Heart left ventricle (tissue), 13 donors: ENCODE data around the gene MIA.

Source experiments
- POLR2A ChIP-seq, 2 donors: fragments of 450-650 bp; IDR thresholded peaks; one replicate each; pipeline ENCODE4 v1.6.1; 2017; ENCODE audit warnings: antibody characterized with exemption in 2 of 2, mild to moderate bottlenecking in 2 of 2, moderate library complexity in 2 of 2
- TF ChIP-seq, protein P1 (sequence below), 12 donors: fragments of 200-600 bp; sonication (generic) in 4 of 12; IDR thresholded peaks; one replicate each; pipeline versions ENCODE4 v1.5.0 to v1.8.0; 2018 to 2022; ENCODE audit warnings: antibody characterized with exemption in 12 of 12, mild to moderate bottlenecking in 5 of 12
- donor health status: ischemic (EF 13 %, LVEDD 7.1; RV severe dilation, severe dysfunction).
- donor health status: DM: no; HTN: yes; CAD: no.
- donor health status: DM: no; HTN: no; CAD: no.
- donor health status: ischemic (EF 25% LVEDD 6.9; RV normal size, moderate dysfunction).
- donor health status: ischemic (EF 25% LVEDD 5.7; RV mildly dilated, moderate dysfunction).
- donor health status: ischemic (EF 35%, LVEDD 5.7; RV mildly dilated, moderate dysfunction).
- donor health status: nonischemic (EF 11% LVEDD 7.7; RV severe dilation, severe dysfunction).
- donor health status: DM: yes; HTN: yes; CAD: no.
- donor health status: PGD.
- donor health status: ischemic (EF 29% LVEDD 5.4; RV normal size, mild dysfunction).
- donor health status: nonischemic (EF 23%, LVEDD 6.1; RV moderate dilation, normal function).

DNA sequence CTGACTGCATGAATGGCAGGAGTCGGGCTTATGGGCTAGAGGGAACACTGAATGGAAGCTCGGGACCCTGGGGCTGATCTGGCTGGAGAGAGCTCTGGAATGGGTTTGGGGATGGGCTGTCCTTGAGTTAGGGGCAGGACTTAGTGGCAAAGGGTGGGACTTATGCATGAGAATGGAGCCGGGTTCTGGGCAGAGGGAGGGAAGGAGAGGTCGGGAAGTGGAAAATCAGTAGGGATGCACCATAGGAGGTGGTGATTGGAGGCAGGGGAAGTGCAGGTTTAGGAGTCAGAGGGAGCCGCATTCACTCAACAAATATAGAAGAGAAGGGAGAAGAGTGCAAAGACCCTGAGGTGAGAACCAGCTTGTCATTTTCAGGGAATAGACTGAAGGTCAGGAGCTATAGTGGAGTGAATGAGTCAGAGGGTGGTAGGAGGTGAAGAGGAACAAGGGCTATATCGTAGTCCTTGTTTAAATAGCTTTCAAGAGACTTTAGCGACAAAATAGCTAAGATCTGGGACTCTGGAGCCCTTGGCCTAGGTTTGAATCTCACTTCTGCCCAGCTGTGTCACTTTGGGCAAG lies 3.5 kb downstream of the MIA start:
- TF ChIP-seq POLR2A (IDR thresholded peaks at IDR 0.05): no peak
- TF ChIP-seq, protein P1, sequence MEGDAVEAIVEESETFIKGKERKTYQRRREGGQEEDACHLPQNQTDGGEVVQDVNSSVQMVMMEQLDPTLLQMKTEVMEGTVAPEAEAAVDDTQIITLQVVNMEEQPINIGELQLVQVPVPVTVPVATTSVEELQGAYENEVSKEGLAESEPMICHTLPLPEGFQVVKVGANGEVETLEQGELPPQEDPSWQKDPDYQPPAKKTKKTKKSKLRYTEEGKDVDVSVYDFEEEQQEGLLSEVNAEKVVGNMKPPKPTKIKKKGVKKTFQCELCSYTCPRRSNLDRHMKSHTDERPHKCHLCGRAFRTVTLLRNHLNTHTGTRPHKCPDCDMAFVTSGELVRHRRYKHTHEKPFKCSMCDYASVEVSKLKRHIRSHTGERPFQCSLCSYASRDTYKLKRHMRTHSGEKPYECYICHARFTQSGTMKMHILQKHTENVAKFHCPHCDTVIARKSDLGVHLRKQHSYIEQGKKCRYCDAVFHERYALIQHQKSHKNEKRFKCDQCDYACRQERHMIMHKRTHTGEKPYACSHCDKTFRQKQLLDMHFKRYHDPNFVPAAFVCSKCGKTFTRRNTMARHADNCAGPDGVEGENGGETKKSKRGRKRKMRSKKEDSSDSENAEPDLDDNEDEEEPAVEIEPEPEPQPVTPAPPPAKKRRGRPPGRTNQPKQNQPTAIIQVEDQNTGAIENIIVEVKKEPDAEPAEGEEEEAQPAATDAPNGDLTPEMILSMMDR (IDR thresholded peaks at IDR 0.05): no peak
